Small intestine (tissue), 7 donors: ENCODE data around the gene UMPS. TPM values are rescaled to one million over a fixed set of nuclear protein-coding genes. Genes with fewer than 3 reads are reported as not detected.
"Not testable (repeated sequence)": the region's sequence is repeated elsewhere in the genome, so short reads cannot be mapped to it uniquely, and the experiment has no call there.

ENCODE experiments used
- DNase-seq, 2 donors: peaks; one replicate each; pipeline versions ENCODE4 v3.0.0 to v3.0.0-alpha.2; 2013
- FAIRE-seq: peaks from 2 replicates; lab custom pipeline; 2012; peaks lifted over from hg19 to GRCh38; lab: Jason Lieb, UNC
- H3K27ac ChIP-seq, 3 donors: one replicate each; pipeline ENCODE4 v1.5.1; 2013; ENCODE audit warnings: low read length in 2 of 3, mild to moderate bottlenecking in 2 of 3, control low read depth in 1 of 3, inconsistent platforms in 1 of 3, low read depth in 1 of 3, moderate library complexity in 1 of 3
- H3K27me3 ChIP-seq, 3 donors: one replicate each; pipeline ENCODE4 v1.6.1; 2013; ENCODE audit warnings: low read length in 3 of 3, inconsistent platforms in 1 of 3; ENCODE audit not compliant: control insufficient read depth in 3 of 3, insufficient read depth in 3 of 3
- H3K36me3 ChIP-seq, 3 donors: one replicate each; pipeline ENCODE4 v1.6.1; 2013; ENCODE audit warnings: low read length in 3 of 3, inconsistent platforms in 1 of 3, low read depth in 1 of 3, mild to moderate bottlenecking in 1 of 3, moderate library complexity in 1 of 3; ENCODE audit not compliant: control insufficient read depth in 3 of 3, insufficient read depth in 2 of 3
- H3K4me1 ChIP-seq, 3 donors: one replicate each; pipeline ENCODE4 v1.6.1; 2013; ENCODE audit warnings: low read length in 2 of 3, inconsistent platforms in 1 of 3, low read depth in 1 of 3, mild to moderate bottlenecking in 1 of 3, moderate library complexity in 1 of 3; ENCODE audit not compliant: control insufficient read depth in 3 of 3, insufficient read depth in 2 of 3
- H3K4me3 ChIP-seq, 3 donors: one replicate each; pipeline ENCODE4 v1.5.1; 2013; ENCODE audit warnings: low read length in 3 of 3, control low read depth in 1 of 3, inconsistent platforms in 1 of 3, low read depth in 1 of 3, mild to moderate bottlenecking in 1 of 3, moderate library complexity in 1 of 3
- H3K9me3 ChIP-seq, 2 donors: one replicate each; pipeline ENCODE4 v1.6.1; 2013; ENCODE audit warnings: low read depth in 1 of 2, low read length in 1 of 2; ENCODE audit not compliant: control insufficient read depth in 2 of 2, insufficient read depth in 1 of 2
- WGBS, 3 donors: extraction: QIAGEN DNeasy Blood & Tissue Kit; methylation state at CpG; one replicate each; pipeline ENCODE4 v1.1.7; 2013; 5-methylcytosine and 5-hydroxymethylcytosine counted together
- polyA plus RNA-seq, 4 donors: library from polyadenylated mRNA; stranded (reverse) in 3 of 4; unstranded in 1 of 4; fragments of 200-250 nt in 3 of 4; fragments of 120-200 nt in 1 of 4; gene quantifications; one replicate each; pipeline versions ENCODE4 v1.2.1 to v1.2.3, GENCODE V29; 2013
- donor health status: healthy with polysubstance abuse.
- donor health status: control.
- donor health status: control.
- donor health status: Bipolar disorder and iron deficiency.
- donor health status: healthy.

UMPS gene
- polyA plus RNA-seq, 4 donors = 12.1 to 33.3 (median 19.5) TPM

GRCh38 chr3:124788254-124788745, 58.0 kb downstream of the UMPS start:
- Histone ChIP-seq H3K27me3 (no peaks in the 10 kb centered on the region), H3K4me1 (peaks cover 3 to 17% (median 10%) of the 10 kb centered on the region in 3 donors), H3K9me3 (peaks cover 0 to 21% of the 10 kb centered on the region in 2 donors), H3K4me3 (no peak overlapping the region), H3K27ac (no peak overlapping the region), H3K36me3 (peaks cover 0 to 29% (median 0%) of the 10 kb centered on the region in 3 donors)
- FAIRE-seq (no peak), DNase-seq (no peak)
- 87 to 88% (median 88%) methylated on average over 2 of the region's 2 CpGs for WGBS, 3 donors

GRCh38 chr3:124789103-124789502, 58.9 kb downstream of the UMPS start:
- Histone ChIP-seq H3K36me3 (peaks cover 0 to 33% (median 0%) of the 10 kb centered on the region in 3 donors), H3K4me1 (peaks cover 3 to 17% (median 10%) of the 10 kb centered on the region in 3 donors), H3K9me3 (peaks cover 0 to 21% of the 10 kb centered on the region in 2 donors)
- H3K27me3 ChIP-seq, FAIRE-seq, H3K4me3 ChIP-seq, H3K27ac ChIP-seq, DNase-seq: not testable (repeated sequence)
- WGBS, 3 donors = 70 to 81% (median 74%) methylated on average over 3 to 4 of the region's 5 CpGs

- peaks cover 3 to 11% (median 6%) of the 10 kb centered on the region in 3 donors for H3K4me1 ChIP-seq
- FAIRE-seq = no peak
- H3K27ac ChIP-seq = peak overlapping the region in 1 of 3 donors; percentile 6
- no peak for DNase-seq
- no peak overlapping the region for H3K4me3 ChIP-seq
- H3K27me3 ChIP-seq = no peaks in the 10 kb centered on the region
- H3K36me3 ChIP-seq = peaks cover 0 to 34% (median 1%) of the 10 kb centered on the region in 3 donors
- H3K9me3 ChIP-seq = peaks cover 0 to 21% of the 10 kb centered on the region in 2 donors
- WGBS, 3 donors = 78 to 89% (median 89%) methylated on average over 4 of the region's 4 CpGs
Observed at GRCh38 chr3:124791142-124791541, 60.9 kb downstream of the UMPS start.

GRCh38 chr3:124791639-124792151, 61.4 kb downstream of the UMPS start:
- H3K27ac ChIP-seq = peak overlapping the region in 1 of 3 donors; percentile 6
- DNase-seq = no peak
- no peak for FAIRE-seq
- H3K36me3 ChIP-seq = peaks cover 0 to 40% (median 2%) of the 10 kb centered on the region in 3 donors
- H3K9me3 ChIP-seq = peaks cover 0 to 21% of the 10 kb centered on the region in 2 donors
- no peak overlapping the region for H3K4me3 ChIP-seq
- WGBS, 3 donors = 50 to 84% (median 72%) methylated on average over 8 of the region's 8 CpGs
- peaks cover 0 to 6% (median 3%) of the 10 kb centered on the region in 3 donors for H3K4me1 ChIP-seq
- H3K27me3 ChIP-seq = no peaks in the 10 kb centered on the region

- Histone ChIP-seq H3K9me3 (peaks cover 0 to 21% of the 10 kb centered on the region in 2 donors), H3K27me3 (no peaks in the 10 kb centered on the region), H3K4me3 (no peak overlapping the region), H3K4me1 (no peaks in the 10 kb centered on the region), H3K36me3 (peaks cover 0 to 47% (median 2%) of the 10 kb centered on the region in 3 donors), H3K27ac (peak overlapping the region in 1 of 3 donors; percentile 33)
- DNase-seq = no peak
- no peak for FAIRE-seq
- WGBS, 3 donors = 78 to 88% (median 83%) methylated on average over 7 of the region's 7 CpGs
Observed at GRCh38 chr3:124792341-124793040, 62.2 kb downstream of the UMPS start.

- Histone ChIP-seq H3K9me3 (peaks cover 0 to 20% of the 10 kb centered on the region in 2 donors), H3K27me3 (no peaks in the 10 kb centered on the region), H3K27ac (peak overlapping the region in 1 of 3 donors; percentile 33), H3K4me3 (no peak overlapping the region), H3K36me3 (peaks cover 0 to 48% (median 2%) of the 10 kb centered on the region in 3 donors), H3K4me1 (no peaks in the 10 kb centered on the region)
- 66 to 71% (median 69%) methylated on average over 6 of the region's 6 CpGs for WGBS, 3 donors
- DNase-seq (no peak), FAIRE-seq (no peak)
Observed at GRCh38 chr3:124793054-124793739, 62.9 kb downstream of the UMPS start.

GRCh38 chr3:124796477-124796876, 66.2 kb downstream of the UMPS start:
- 94 to 96% (median 95%) methylated on average over 19 of the region's 19 CpGs for WGBS, 3 donors
- peaks cover 0 to 64% (median 2%) of the 10 kb centered on the region in 3 donors for H3K36me3 ChIP-seq
- no peak overlapping the region for H3K27ac ChIP-seq
- no peaks in the 10 kb centered on the region for H3K9me3 ChIP-seq
- H3K4me3 ChIP-seq = no peak overlapping the region
- H3K27me3 ChIP-seq = no peaks in the 10 kb centered on the region
- FAIRE-seq = no peak
- no peak for DNase-seq
- H3K4me1 ChIP-seq = peaks cover 0 to 19% (median 4%) of the 10 kb centered on the region in 3 donors

- FAIRE-seq (no peak), DNase-seq (no peak)
- Histone ChIP-seq H3K27me3 (no peaks in the 10 kb centered on the region), H3K9me3 (no peaks in the 10 kb centered on the region), H3K27ac (no peak overlapping the region), H3K4me1 (peaks cover 0 to 26% (median 4%) of the 10 kb centered on the region in 3 donors), H3K36me3 (peaks cover 0 to 70% (median 2%) of the 10 kb centered on the region in 3 donors), H3K4me3 (no peak overlapping the region)
- WGBS, 3 donors = 72 to 93% (median 90%) methylated on average over 4 of the region's 4 CpGs
Observed at GRCh38 chr3:124797426-124797945, 67.2 kb downstream of the UMPS start.
